ENCODE results near the gene IL24.

The IL24 gene

GRCh38 chr1:206941766-206942418 lies 44.6 kb downstream of the IL24 start:
- TF ChIP-seq CREB1 (IDR thresholded peaks at IDR 0.05; ENCODE audit: low read depth) (no peak), CEBPB (IDR thresholded peaks at IDR 0.05) (no peak), TEAD4 (IDR thresholded peaks at IDR 0.05) (no peak), TCF12 (IDR thresholded peaks at IDR 0.05; ENCODE audit: low read depth) (no peak)

GRCh38 chr1:206944703-206945102 lies 47.5 kb downstream of the IL24 start:
- TF ChIP-seq CEBPB (IDR thresholded peaks at IDR 0.05), result no peak
- TF ChIP-seq TEAD4 (IDR thresholded peaks at IDR 0.05), result no peak
- no peak for TF ChIP-seq FOXM1 (IDR thresholded peaks at IDR 0.05; ENCODE audit: borderline replicate concordance, low read depth)
- no peak for TF ChIP-seq USF1 (IDR thresholded peaks at IDR 0.05)
- TF ChIP-seq REST (IDR thresholded peaks at IDR 0.05; ENCODE audit: low read depth), result no peak
- TF ChIP-seq EP300 (IDR thresholded peaks at IDR 0.05; ENCODE audit: borderline replicate concordance), result no peak
- TF ChIP-seq YY1 (IDR thresholded peaks at IDR 0.05; ENCODE audit: low read depth), result no peak
- TF ChIP-seq CREB1 (IDR thresholded peaks at IDR 0.05; ENCODE audit: low read depth), result no peak
- TF ChIP-seq NFIC (IDR thresholded peaks at IDR 0.05), result no peak
- TF ChIP-seq ZBTB7A (IDR thresholded peaks at IDR 0.05; ENCODE audit: low read depth), result no peak
- TF ChIP-seq RAD21 (IDR thresholded peaks at IDR 0.05; ENCODE audit: low read depth), result no peak
- TF ChIP-seq MAX (IDR thresholded peaks at IDR 0.05), result no peak
- TF ChIP-seq TAF1 (IDR thresholded peaks at IDR 0.05; ENCODE audit: low read depth), result no peak
- TF ChIP-seq TCF12 (IDR thresholded peaks at IDR 0.05; ENCODE audit: low read depth), result no peak

- TF ChIP-seq MAX (IDR thresholded peaks at IDR 0.05), result no peak
- no peak for TF ChIP-seq ZBTB7A (IDR thresholded peaks at IDR 0.05; ENCODE audit: low read depth)
- no peak for TF ChIP-seq FOXM1 (IDR thresholded peaks at IDR 0.05; ENCODE audit: borderline replicate concordance, low read depth)
- TF ChIP-seq USF1 (IDR thresholded peaks at IDR 0.05), result no peak
- no peak for TF ChIP-seq TCF12 (IDR thresholded peaks at IDR 0.05; ENCODE audit: low read depth)
- no peak for TF ChIP-seq EGR1 (IDR thresholded peaks at IDR 0.05)
- no peak for TF ChIP-seq CREB1 (IDR thresholded peaks at IDR 0.05; ENCODE audit: low read depth)
- no peak for TF ChIP-seq CEBPB (IDR thresholded peaks at IDR 0.05)
- TF ChIP-seq YY1 (IDR thresholded peaks at IDR 0.05; ENCODE audit: low read depth), result no peak
- no peak for TF ChIP-seq NFIC (IDR thresholded peaks at IDR 0.05)
- no peak for TF ChIP-seq EP300 (IDR thresholded peaks at IDR 0.05; ENCODE audit: borderline replicate concordance)
- no peak for TF ChIP-seq REST (IDR thresholded peaks at IDR 0.05; ENCODE audit: low read depth)
- TF ChIP-seq TAF1 (IDR thresholded peaks at IDR 0.05; ENCODE audit: low read depth), result no peak
- TF ChIP-seq TEAD4 (IDR thresholded peaks at IDR 0.05), result no peak
These were observed 48.5 kb downstream of the IL24 start for GRCh38 chr1:206945779-206946178.

GRCh38 chr1:206946261-206946660 lies 49.0 kb downstream of the IL24 start, which contains the start of gene PIGR:
PIGR (minus strand) TSS chr1:206946466; CDS start chr1:206940531, 5,935 bp downstream.
- TF ChIP-seq NFIC (IDR thresholded peaks at IDR 0.05) (no peak), USF1 (IDR thresholded peaks at IDR 0.05) (peak; percentile 62)

- TF ChIP-seq ZBTB7A (IDR thresholded peaks at IDR 0.05; ENCODE audit: low read depth) (no peak), TEAD4 (IDR thresholded peaks at IDR 0.05) (no peak), FOXM1 (IDR thresholded peaks at IDR 0.05; ENCODE audit: borderline replicate concordance, low read depth) (no peak), TAF1 (IDR thresholded peaks at IDR 0.05; ENCODE audit: low read depth) (no peak), EGR1 (IDR thresholded peaks at IDR 0.05) (no peak), REST (IDR thresholded peaks at IDR 0.05; ENCODE audit: low read depth) (no peak), TCF12 (IDR thresholded peaks at IDR 0.05; ENCODE audit: low read depth) (no peak), USF1 (IDR thresholded peaks at IDR 0.05) (no peak), CREB1 (IDR thresholded peaks at IDR 0.05; ENCODE audit: low read depth) (no peak), RAD21 (IDR thresholded peaks at IDR 0.05; ENCODE audit: low read depth) (no peak), NFIC (IDR thresholded peaks at IDR 0.05) (no peak), EP300 (IDR thresholded peaks at IDR 0.05; ENCODE audit: borderline replicate concordance) (no peak), CEBPB (IDR thresholded peaks at IDR 0.05) (no peak), YY1 (IDR thresholded peaks at IDR 0.05; ENCODE audit: low read depth) (no peak), MAX (IDR thresholded peaks at IDR 0.05) (no peak)
These were observed 50.0 kb downstream of the IL24 start for GRCh38 chr1:206947255-206947654.

Measured in Ishikawa (cell line).